Sigmoid colon (tissue), 7 donors: ENCODE results near the gene ZC3H8. TPM values are rescaled to one million over a fixed set of nuclear protein-coding genes. Genes with fewer than 3 reads are reported as not detected.

ENCODE experiments used
- DNase-seq: peaks from one replicate; pipeline ENCODE4 v3.0.0-alpha.2; 2019
- H3K27ac ChIP-seq, 4 donors: fragments of 200-600 bp; sonication (generic); one replicate each; pipeline ENCODE4 v1.5.1; 2016 to 2019; ENCODE audit warnings: mild to moderate bottlenecking in 1 of 4
- H3K27me3 ChIP-seq, 3 donors: fragments of 200-600 bp; sonication (generic); one replicate each; pipeline ENCODE4 v1.5.1; 2019; ENCODE audit warnings: mild to moderate bottlenecking in 1 of 3
- H3K36me3 ChIP-seq, 4 donors: fragments of 200-600 bp; sonication (generic); one replicate each; pipeline ENCODE4 v1.5.1; 2016 to 2019
- H3K4me1 ChIP-seq, 4 donors: fragments of 200-600 bp; sonication (generic); one replicate each; pipeline ENCODE4 v1.5.1; 2017 to 2019
- H3K4me3 ChIP-seq, 4 donors: fragments of 200-600 bp; sonication (generic); one replicate each; pipeline ENCODE4 v1.5.1; 2017 to 2019; ENCODE audit warnings: mild to moderate bottlenecking in 2 of 4, moderate library complexity in 1 of 4
- H3K9me3 ChIP-seq, 4 donors: fragments of 200-600 bp in 3 of 4; sonication (generic) in 3 of 4; one replicate each; pipeline versions ENCODE4 v1.5.1 to v1.6.1; 2013 to 2019
- CTCF ChIP-seq, 4 experiments: fragments of 450-650 bp in 3 of 4; fragments of 200-600 bp in 1 of 4; IDR thresholded peaks; one replicate each; pipeline ENCODE4 v1.5.1; 2016 to 2019; ENCODE audit warnings: antibody characterized with exemption in 4 of 4, mild to moderate bottlenecking in 3 of 4, moderate library complexity in 2 of 4
- EP300 ChIP-seq, 4 donors: sonication (generic); formaldehyde crosslinking; IDR thresholded peaks; one replicate each; pipeline ENCODE4 v1.6.1; 2017; ENCODE audit warnings: antibody characterized with exemption in 4 of 4
- POLR2A ChIP-seq, 2 donors: fragments of 450-650 bp; IDR thresholded peaks; one replicate each; pipeline ENCODE4 v1.6.1; 2016; ENCODE audit warnings: antibody characterized with exemption in 2 of 2, mild to moderate bottlenecking in 2 of 2, moderate library complexity in 2 of 2
- POLR2AphosphoS5 ChIP-seq, 4 donors: sonication (generic); formaldehyde crosslinking; IDR thresholded peaks; one replicate each; pipeline ENCODE4 v1.6.1; 2017; ENCODE audit warnings: antibody characterized with exemption in 4 of 4
- WGBS, 2 donors: extraction: QIAGEN DNeasy Blood & Tissue Kit; methylation state at CpG; one replicate each; pipeline ENCODE4 v1.1.7; 2013; 5-methylcytosine and 5-hydroxymethylcytosine counted together
- intact Hi-C: fragments of 100-400 bp; cut with DNase I; formaldehyde crosslinking; loops from one replicate; pipeline ENCODE4 v1.15.1; 2023
- polyA plus RNA-seq, 3 donors: library from polyadenylated mRNA; stranded (reverse); fragments of 200-250 nt; gene quantifications; one replicate each; pipeline ENCODE4 v1.2.3, GENCODE V29; 2013
- total RNA-seq, 4 donors: library from RNA; depleted of rRNA; stranded (reverse); fragments of >200 nt; gene quantifications; one replicate each; pipeline ENCODE4 v1.1.0, GENCODE V29; 2016
- donor health status: healthy with polysubstance abuse.
- donor health status: Bipolar disorder and iron deficiency.
- donor health status: healthy.

Gene ZC3H8
- total and polyA plus RNA-seq, 7 donors, result 2.7 to 22.2 (median 9.4) TPM

DNA sequence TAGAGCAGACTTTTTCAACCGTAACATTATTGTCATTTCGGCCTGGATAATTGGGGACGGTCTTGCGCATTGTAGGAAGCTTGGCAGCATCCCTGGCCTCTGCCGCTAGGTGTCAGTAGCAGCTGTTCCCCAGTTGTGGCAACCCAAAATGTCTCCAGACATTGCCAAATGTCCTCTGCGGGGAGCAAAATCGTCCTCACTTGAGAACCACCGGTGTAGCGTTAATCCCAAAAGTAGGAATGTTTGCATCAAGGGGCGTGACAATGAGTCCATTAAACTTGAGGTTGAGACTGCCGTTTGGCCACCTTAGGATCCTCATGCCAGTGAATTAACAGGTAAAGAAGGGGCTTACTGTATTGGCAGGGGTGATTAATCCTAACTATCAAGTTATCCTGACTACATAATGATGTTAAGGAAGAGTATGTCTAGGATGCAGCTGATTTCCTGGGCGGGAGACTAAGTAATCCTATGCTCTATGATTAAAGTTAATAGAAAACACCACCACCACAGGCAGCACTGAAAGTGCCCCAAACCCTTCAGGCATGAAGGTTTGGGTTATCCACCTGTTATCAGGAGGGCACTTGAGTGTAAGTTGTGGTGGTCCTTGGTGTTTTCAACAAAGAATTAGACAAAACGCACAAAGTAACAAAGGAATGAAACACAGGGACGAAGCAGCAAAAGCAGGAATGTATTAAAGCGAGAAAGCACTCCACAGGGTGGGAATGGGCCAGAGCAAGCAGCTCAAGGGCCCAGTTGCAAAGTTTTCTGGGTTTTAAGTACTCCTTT, 4.9 kb upstream of the ZC3H8 start:
- no peaks in the 10 kb centered on the region for H3K9me3 ChIP-seq
- H3K36me3 ChIP-seq, result no peaks in the 10 kb centered on the region
- H3K4me1 ChIP-seq, result peaks cover 0 to 9% (median 6%) of the 10 kb centered on the region in 4 donors
- no peaks in the 10 kb centered on the region for H3K27me3 ChIP-seq
- 21 to 24% methylated on average over 15 of the region's 15 CpGs for WGBS, 2 donors
- intact Hi-C loops, result loop anchor here (5.0 to 10.0 kb wide), 3 partner anchors 323 to 388 kb away; partner anchors contain the start of genes CHCHD5, MERTK and SLC20A1
- peak; percentile 91 for DNase-seq
- H3K27ac ChIP-seq, result no peak overlapping the region
- TF ChIP-seq POLR2AphosphoS5 (IDR thresholded peaks at IDR 0.05), result peak in 2 of 4 donors; percentile 17 to 29
- TF ChIP-seq CTCF (IDR thresholded peaks at IDR 0.05), result peak; percentile 92 to 94 (median 94)
- no peak for TF ChIP-seq POLR2A (IDR thresholded peaks at IDR 0.05)
- no peak for TF ChIP-seq EP300 (IDR thresholded peaks at IDR 0.05)
- no peak overlapping the region for H3K4me3 ChIP-seq

DNA sequence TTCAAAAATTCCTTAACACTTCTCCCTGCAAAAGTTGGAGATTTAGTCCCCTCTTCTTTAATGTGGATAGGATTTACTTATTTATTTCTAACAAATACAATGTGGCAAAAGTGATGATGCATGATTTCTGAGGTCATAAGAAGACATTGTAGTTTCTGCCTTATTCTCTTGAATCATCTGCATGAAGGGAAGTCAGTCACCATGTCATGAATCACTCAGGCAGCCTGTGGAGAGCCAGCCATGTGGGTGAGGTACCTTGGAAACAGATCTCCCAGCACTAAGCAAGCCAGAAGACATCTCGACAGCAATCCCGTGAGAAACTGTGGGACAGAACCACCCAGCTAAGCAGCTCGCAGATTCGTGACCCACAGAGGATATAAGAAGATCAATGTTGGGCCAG, 2.7 kb upstream of the ZC3H8 start:
- Histone ChIP-seq H3K9me3 (no peaks in the 10 kb centered on the region), H3K4me3 (no peak overlapping the region), H3K27ac (no peak overlapping the region), H3K4me1 (peaks cover 0 to 17% (median 11%) of the 10 kb centered on the region in 4 donors), H3K27me3 (no peaks in the 10 kb centered on the region), H3K36me3 (no peaks in the 10 kb centered on the region)
- DNase-seq, result no peak
- TF ChIP-seq POLR2AphosphoS5 (IDR thresholded peaks at IDR 0.05), result no peak
- TF ChIP-seq EP300 (IDR thresholded peaks at IDR 0.05), result no peak
- TF ChIP-seq CTCF (IDR thresholded peaks at IDR 0.05), result no peak
- TF ChIP-seq POLR2A (IDR thresholded peaks at IDR 0.05), result no peak
- WGBS, 2 donors, result 79 to 83% methylated on average over 4 of the region's 4 CpGs
- intact Hi-C loops, result loop anchor here (5.0 to 10.0 kb wide), 3 partner anchors 325 to 390 kb away; partner anchors contain the start of genes CHCHD5, MERTK and SLC20A1

- no peak for DNase-seq
- Histone ChIP-seq H3K9me3 (no peaks in the 10 kb centered on the region), H3K27me3 (no peaks in the 10 kb centered on the region), H3K36me3 (no peaks in the 10 kb centered on the region), H3K4me3 (no peak overlapping the region), H3K27ac (no peak overlapping the region), H3K4me1 (peaks cover 0 to 17% (median 11%) of the 10 kb centered on the region in 4 donors)
- TF ChIP-seq CTCF (IDR thresholded peaks at IDR 0.05) (no peak), POLR2A (IDR thresholded peaks at IDR 0.05) (no peak), POLR2AphosphoS5 (IDR thresholded peaks at IDR 0.05) (no peak), EP300 (IDR thresholded peaks at IDR 0.05) (no peak)
- WGBS, 2 donors, result 82 to 89% methylated on average over 2 of the region's 2 CpGs
- intact Hi-C loops, result loop anchor here (5.0 to 10.0 kb wide), 3 partner anchors 326 to 391 kb away; partner anchors contain the start of genes CHCHD5, MERTK and SLC20A1
Measured at GRCh38 chr2:112256654-112257053, 1.8 kb upstream of the ZC3H8 start.

GRCh38 chr2:112255875-112256274, 1.0 kb upstream of the ZC3H8 start:
- intact Hi-C loops, result loop anchor here (1.0 to 10.0 kb wide), 4 partner anchors 19 to 391 kb away; partner anchors contain the start of genes CHCHD5, MERTK, SLC20A1 and ZC3H6
- H3K4me1 ChIP-seq, result peaks cover 0 to 17% (median 11%) of the 10 kb centered on the region in 4 donors
- no peak for DNase-seq

More at GRCh38 chr2:112255875-112256274, 1.0 kb upstream of the ZC3H8 start:
- Histone ChIP-seq H3K9me3 (no peaks in the 10 kb centered on the region), H3K36me3 (no peaks in the 10 kb centered on the region), H3K27me3 (no peaks in the 10 kb centered on the region), H3K27ac (no peak overlapping the region), H3K4me3 (no peak overlapping the region)
- TF ChIP-seq CTCF (IDR thresholded peaks at IDR 0.05), result no peak
- no peak for TF ChIP-seq EP300 (IDR thresholded peaks at IDR 0.05)
- no peak for TF ChIP-seq POLR2AphosphoS5 (IDR thresholded peaks at IDR 0.05)
- TF ChIP-seq POLR2A (IDR thresholded peaks at IDR 0.05), result no peak
- WGBS, 2 donors, result 90 to 91% methylated on average over 2 of the region's 2 CpGs
